ENCODE data around the gene KIF4A.

KIF4A gene

DNA sequence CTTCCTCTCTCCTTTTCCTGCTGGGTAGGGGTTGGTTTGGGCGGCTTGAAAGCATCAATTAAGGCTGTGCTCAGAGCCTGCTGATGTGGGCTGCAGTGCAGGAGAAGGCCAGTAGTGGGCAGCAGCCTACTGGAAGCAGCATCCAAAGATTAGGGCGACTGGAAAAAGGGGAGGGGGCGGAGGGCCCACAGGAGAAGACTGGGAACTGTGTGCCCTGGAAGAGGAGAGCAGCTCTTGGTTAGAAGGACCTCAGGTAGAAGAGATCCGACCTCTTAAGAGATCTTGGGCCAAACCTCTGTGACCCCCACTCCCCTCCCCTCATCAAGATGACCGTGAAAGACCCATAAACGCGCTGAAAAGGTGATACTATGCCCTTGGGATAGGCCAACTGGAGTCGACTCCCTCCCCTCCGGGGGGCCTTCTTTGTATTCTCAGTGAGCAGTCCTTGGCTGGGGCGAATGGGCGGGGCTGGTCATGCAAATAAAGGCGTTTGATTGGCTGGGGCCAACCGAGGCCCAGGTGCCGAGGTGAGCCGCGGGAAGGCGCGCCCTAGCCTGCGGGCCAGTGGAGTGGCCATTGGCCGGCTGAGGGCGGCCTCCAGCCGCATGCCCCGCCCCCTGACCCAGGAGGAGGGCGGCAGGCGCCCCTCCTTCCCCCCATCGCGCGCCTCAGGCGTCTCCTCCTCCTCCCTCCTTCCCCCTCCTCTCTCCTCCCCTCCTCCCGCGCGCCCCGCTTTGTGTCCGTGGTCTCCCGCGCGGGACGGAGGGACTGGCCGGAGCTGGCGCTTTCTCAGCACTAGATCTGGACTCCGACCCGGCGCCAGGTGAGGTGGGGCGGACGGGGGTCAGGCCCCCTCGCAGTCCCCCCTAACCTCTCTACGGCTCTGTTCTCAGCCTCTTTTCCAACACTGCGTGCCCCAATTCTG is 164.8 kb downstream of the KIF4A start:
- H3K4me3 ChIP-seq (ENCODE audit: control insufficient read depth, low read depth, low read length): peak overlapping the region; percentile 27
- TF ChIP-seq, protein P1, sequence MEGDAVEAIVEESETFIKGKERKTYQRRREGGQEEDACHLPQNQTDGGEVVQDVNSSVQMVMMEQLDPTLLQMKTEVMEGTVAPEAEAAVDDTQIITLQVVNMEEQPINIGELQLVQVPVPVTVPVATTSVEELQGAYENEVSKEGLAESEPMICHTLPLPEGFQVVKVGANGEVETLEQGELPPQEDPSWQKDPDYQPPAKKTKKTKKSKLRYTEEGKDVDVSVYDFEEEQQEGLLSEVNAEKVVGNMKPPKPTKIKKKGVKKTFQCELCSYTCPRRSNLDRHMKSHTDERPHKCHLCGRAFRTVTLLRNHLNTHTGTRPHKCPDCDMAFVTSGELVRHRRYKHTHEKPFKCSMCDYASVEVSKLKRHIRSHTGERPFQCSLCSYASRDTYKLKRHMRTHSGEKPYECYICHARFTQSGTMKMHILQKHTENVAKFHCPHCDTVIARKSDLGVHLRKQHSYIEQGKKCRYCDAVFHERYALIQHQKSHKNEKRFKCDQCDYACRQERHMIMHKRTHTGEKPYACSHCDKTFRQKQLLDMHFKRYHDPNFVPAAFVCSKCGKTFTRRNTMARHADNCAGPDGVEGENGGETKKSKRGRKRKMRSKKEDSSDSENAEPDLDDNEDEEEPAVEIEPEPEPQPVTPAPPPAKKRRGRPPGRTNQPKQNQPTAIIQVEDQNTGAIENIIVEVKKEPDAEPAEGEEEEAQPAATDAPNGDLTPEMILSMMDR (IDR thresholded peaks at IDR 0.05; ENCODE audit: control insufficient read depth, insufficient read depth, low read depth, low read length, missing control alignments): peak; percentile 92
- DNase-seq (ENCODE audit: low read depth): no peak

DNA sequence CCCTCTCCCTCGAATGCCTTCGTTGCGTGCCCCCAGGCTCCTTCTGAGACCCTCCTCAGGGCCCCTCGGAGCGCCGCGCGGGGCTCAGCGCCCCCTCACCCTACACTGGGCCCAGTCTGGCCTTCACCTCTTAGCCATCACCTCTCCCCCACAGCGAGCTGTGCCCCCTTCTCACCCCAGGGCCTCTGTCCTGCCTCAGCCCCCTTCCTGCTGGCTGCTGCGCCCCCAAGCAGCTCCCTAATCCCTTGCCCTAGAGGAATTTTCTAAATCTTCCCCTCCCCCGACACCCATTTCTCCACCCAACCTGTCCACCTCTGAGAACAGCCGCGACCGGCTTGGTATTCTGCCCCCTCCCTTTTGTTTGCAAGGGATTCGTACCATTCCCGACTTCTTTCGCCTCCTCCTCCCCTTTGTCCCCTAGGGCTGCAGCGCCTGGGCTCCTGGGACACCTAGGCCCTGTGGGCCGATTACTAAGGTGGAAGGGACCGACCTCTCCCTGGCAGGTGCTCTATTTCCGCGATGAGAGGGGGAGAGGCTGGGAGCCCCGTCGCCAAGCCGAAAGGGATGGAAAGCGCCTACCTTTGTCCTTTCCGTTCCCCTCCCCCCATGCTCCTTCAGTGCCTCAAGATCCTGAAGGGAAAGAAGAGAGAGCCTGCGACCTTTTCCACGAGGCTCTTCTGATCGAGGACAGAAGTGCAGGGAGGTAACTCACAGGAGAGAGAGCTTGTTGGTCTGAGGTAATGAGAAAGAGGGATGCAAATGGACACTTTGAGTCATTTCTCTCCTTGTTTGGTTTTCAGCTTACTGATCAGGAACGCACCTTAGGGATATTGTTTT is 165.7 kb downstream of the KIF4A start:
- DNase-seq (ENCODE audit: low read depth): no peak
- H3K4me3 ChIP-seq (ENCODE audit: control insufficient read depth, low read depth, low read length): peak overlapping the region; percentile 27
- TF ChIP-seq, protein P1 (IDR thresholded peaks at IDR 0.05; ENCODE audit: control insufficient read depth, insufficient read depth, low read depth, low read length, missing control alignments): no peak

DNA sequence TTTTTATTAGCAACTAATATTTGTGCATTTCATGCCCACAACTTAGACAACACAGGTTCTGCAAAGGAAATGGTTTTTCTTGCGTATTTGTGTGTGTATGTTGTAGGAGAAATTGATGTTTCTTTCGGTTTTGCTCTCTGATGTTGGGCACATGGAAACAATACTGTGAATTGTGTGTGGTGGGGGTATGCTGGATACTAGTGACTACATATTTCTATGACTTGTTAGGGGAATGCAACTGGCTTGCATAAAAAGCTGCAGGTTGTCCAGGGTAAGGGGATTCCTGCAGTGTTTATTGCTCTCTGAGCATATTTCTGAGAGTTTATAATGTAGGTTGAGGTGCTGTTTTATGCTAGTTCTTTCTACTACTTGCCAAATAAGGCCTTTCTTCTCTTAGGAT is 166.4 kb downstream of the KIF4A start:
- no peak for DNase-seq (ENCODE audit: low read depth)
- no peak overlapping the region for H3K4me3 ChIP-seq (ENCODE audit: control insufficient read depth, low read depth, low read length)
- TF ChIP-seq, protein P1 (IDR thresholded peaks at IDR 0.05; ENCODE audit: control insufficient read depth, insufficient read depth, low read depth, low read length, missing control alignments): no peak

DNA sequence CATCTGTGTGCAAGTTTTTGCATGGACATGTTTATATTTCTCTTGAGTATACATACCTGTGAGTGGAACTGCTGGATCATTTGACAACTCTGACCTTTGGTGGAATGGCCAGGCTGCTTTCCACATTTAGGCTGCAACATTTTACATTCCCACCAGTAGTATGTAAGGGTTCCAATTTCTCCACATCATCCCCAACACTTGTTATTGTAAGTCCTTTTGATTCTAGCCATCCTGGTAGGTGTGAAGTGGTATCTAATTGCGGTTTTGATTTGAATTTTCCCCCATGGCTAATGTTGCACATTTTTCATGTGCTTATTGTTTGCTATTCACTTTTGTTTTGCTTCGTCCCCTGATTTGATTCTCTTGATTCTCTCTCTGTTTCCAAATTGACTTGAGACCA is 171.1 kb downstream of the KIF4A start:
- H3K4me3 ChIP-seq (ENCODE audit: control insufficient read depth, low read depth, low read length): no peak overlapping the region
- TF ChIP-seq, protein P1 (IDR thresholded peaks at IDR 0.05; ENCODE audit: control insufficient read depth, insufficient read depth, low read depth, low read length, missing control alignments): no peak
- DNase-seq (ENCODE audit: low read depth): no peak

DNA sequence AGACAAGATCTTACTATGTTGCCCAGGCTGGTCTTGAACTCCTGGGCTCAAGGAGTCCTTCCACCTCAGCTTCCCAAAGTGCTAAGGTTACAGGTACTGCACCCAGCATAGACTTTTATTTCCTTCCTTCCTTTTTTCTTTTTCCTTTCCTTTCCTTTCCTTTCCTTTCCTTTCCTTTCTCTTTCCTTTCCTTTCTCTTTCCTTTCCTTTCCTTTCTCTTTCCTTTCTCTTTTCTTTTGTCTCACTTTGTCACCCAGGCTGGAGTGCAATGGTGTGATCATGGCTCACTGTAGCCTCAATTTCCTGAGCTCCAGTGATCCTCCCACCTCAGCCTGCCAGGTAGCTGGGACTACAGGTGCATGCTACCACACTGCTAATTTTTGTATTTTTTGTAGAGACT is 174.1 kb downstream of the KIF4A start:
- no peak for DNase-seq (ENCODE audit: low read depth)
- TF ChIP-seq, protein P1 (IDR thresholded peaks at IDR 0.05; ENCODE audit: control insufficient read depth, insufficient read depth, low read depth, low read length, missing control alignments): no peak
- no peak overlapping the region for H3K4me3 ChIP-seq (ENCODE audit: control insufficient read depth, low read depth, low read length)

DNA sequence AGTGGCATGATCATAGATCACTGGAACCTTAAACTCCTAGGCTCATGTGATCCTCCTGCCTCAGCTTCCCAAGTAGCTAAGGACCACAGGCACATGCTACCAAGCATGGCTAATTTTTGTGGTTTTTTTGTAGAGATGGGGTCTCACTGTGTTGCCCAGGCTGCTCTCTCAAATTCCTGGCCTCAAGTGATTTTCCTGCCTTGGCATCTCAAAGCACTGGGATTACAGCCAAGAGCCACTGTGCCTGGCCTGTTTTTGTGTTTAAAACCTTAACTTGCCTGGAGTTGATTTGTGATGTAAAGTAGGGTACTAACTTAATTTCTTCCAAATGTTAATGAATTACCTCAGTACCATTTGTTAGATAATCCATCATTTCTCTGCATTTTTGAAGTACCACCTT is 177.1 kb downstream of the KIF4A start:
- TF ChIP-seq, protein P1 (IDR thresholded peaks at IDR 0.05; ENCODE audit: control insufficient read depth, insufficient read depth, low read depth, low read length, missing control alignments): no peak
- H3K4me3 ChIP-seq (ENCODE audit: control insufficient read depth, low read depth, low read length): no peak overlapping the region
- DNase-seq (ENCODE audit: low read depth): no peak
